Loucy (cell line): ENCODE results near the gene MGAT2.
"Not testable (repeated sequence)": the region's sequence is repeated elsewhere in the genome, so short reads cannot be mapped to it uniquely, and the experiment has no call there.

Experiments used
- CTCF ChIP-seq: fragments of 200-600 bp; sonication (generic); conservative IDR thresholded peaks from 2 replicates; pipeline ENCODE4 v1.5.1; 2014; ENCODE audit warnings: mild to moderate bottlenecking, antibody characterized with exemption, low read length
- EZH2phosphoT487 ChIP-seq: fragments of 200-600 bp; IDR thresholded peaks from 2 replicates; pipeline ENCODE4 v1.6.1; 2018; ENCODE audit warnings: antibody characterized with exemption, mild to moderate bottlenecking, moderate library complexity, borderline replicate concordance

- TF ChIP-seq CTCF, EZH2phosphoT487: not testable (repeated sequence)
Measured at GRCh38 chr14:49657500-49657899, 36.9 kb downstream of the MGAT2 start.
